ENCODE measurements around the gene ATXN7L1. TPM values are rescaled to one million over a fixed set of nuclear protein-coding genes. Genes with fewer than 3 reads are reported as not detected.

The ATXN7L1 gene
- total and polyA plus RNA-seq, 2 of the 4 experiments (the other 2 are of a cell fraction), result 3.5 to 4.3 TPM

DNA sequence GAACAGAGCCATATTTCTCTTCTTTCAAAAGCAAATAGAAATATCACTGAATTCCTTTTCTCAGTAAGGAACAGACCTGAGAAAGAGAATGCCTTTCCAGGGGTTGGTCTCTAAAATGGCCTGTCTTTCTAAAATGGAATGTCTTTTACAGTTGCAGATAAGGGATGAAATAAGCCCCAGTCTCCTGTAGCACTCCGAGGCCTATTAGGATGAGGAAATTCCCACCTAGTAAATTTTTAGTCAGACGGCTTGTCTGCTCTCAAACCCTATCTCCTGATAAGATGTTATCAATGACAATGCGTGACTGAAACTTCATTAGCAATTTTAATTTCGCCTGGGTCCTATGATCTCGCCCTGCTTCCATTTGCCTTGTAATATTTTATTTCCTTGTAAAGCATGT is 292.2 kb downstream of the ATXN7L1 start:
- Histone ChIP-seq H4K20me1 (ENCODE audit: insufficient read depth, low read length) (no peaks in the 10 kb centered on the region), H3K9me3 (ENCODE audit: control insufficient read depth, insufficient read depth, low read length) (peaks cover 2% of the 10 kb centered on the region), H3K36me3 (ENCODE audit: control insufficient read depth, insufficient read depth, low read length) (no peaks in the 10 kb centered on the region), H2BK15ac (ENCODE audit: low read depth, low read length) (no peak overlapping the region), H3K4me2 (ENCODE audit: low read depth, low read length) (no peak overlapping the region), H3K4ac (ENCODE audit: low read depth, low read length) (no peak overlapping the region), H4K8ac (ENCODE audit: low read depth in 2 of 2, low read length in 2 of 2) (no peak overlapping the region), H4K5ac (ENCODE audit: low read depth, low read length) (no peak overlapping the region), H3K79me1 (ENCODE audit: low read depth in 1 of 2, low read length in 2 of 2) (no peaks in the 10 kb centered on the region), H2BK120ac (ENCODE audit: low read depth, low read length) (no peak overlapping the region), H2AK9ac (replicated peaks; ENCODE audit: low read depth, low read length, poor library complexity) (no peak overlapping the region), H2BK20ac (ENCODE audit: low read depth, low read length) (no peak overlapping the region), H3K18ac (ENCODE audit: low read depth, low read length) (no peak overlapping the region), H3K27me3 (ENCODE audit: control insufficient read depth, insufficient read depth, low read length) (no peaks in the 10 kb centered on the region), H2AFZ (replicated peaks; ENCODE audit: low read length, poor library complexity) (no peak overlapping the region), H3K23ac (ENCODE audit: low read depth, low read length) (no peak overlapping the region), H3K56ac (ENCODE audit: extremely low read depth, insufficient read depth, low read length) (no peak overlapping the region), H3K4me1 (ENCODE audit: control insufficient read depth, insufficient read depth, low read length) (no peaks in the 10 kb centered on the region), H3K4me3 (ENCODE audit: insufficient read depth, low read depth, low read length) (no peak overlapping the region), H4K91ac (ENCODE audit: insufficient read depth, low read depth, low read length) (no peak overlapping the region), H3K27ac (ENCODE audit: insufficient read depth, low read length) (no peak overlapping the region), H2AK5ac (ENCODE audit: low read depth, low read length) (no peak overlapping the region), H3K14ac (replicated peaks; ENCODE audit: low read depth, low read length) (no peak overlapping the region), H3K9me1 (ENCODE audit: insufficient read depth, low read length) (no peaks in the 10 kb centered on the region), H2BK5ac (ENCODE audit: low read depth, low read length, poor library complexity, severe bottlenecking) (no peak overlapping the region), H3K9ac (ENCODE audit: low read depth, low read length) (no peak overlapping the region)
- BruUV-seq (replicated peaks), result no TSS peak
- 60% methylated on average over 1 of the region's 5 CpGs; no CpG with 5 or more reads in 1 of the 2 experiments for WGBS, 2 experiments (ENCODE audit: extremely low coverage in 2 of 2, insufficient read length in 1 of 2)
- TF ChIP-seq USF2 (IDR thresholded peaks at IDR 0.05; ENCODE audit: low read depth, low read length) (no peak), POLR2A (IDR thresholded peaks at IDR 0.05; ENCODE audit: low read depth, low read length) (no peak), RAD21 (IDR thresholded peaks at IDR 0.05; ENCODE audit: low read length) (no peak), NFE2L2 (IDR thresholded peaks at IDR 0.05; ENCODE audit: low read depth, low read length) (no peak), RFX5 (IDR thresholded peaks at IDR 0.05; ENCODE audit: low read depth, low read length) (no peak), FOS (IDR thresholded peaks at IDR 0.05; ENCODE audit: low read depth, low read length) (no peak), CEBPB (IDR thresholded peaks at IDR 0.05; ENCODE audit: low read depth, low read length) (no peak), MAFK (IDR thresholded peaks at IDR 0.05; ENCODE audit: low read depth, low read length) (no peak), MXI1 (IDR thresholded peaks at IDR 0.05; ENCODE audit: borderline replicate concordance, low read depth, low read length) (no peak), ELK1 (IDR thresholded peaks at IDR 0.05; ENCODE audit: borderline replicate concordance, low read depth, low read length) (no peak), SMC3 (IDR thresholded peaks at IDR 0.05; ENCODE audit: low read depth, low read length) (no peak), MAZ (IDR thresholded peaks at IDR 0.05; ENCODE audit: borderline replicate concordance, low read depth, low read length) (no peak), RCOR1 (IDR thresholded peaks at IDR 0.05; ENCODE audit: insufficient replicate concordance, low read length) (no peak), BHLHE40 (IDR thresholded peaks at IDR 0.05; ENCODE audit: low read depth, low read length) (no peak), CHD1 (IDR thresholded peaks at IDR 0.05; ENCODE audit: low read depth, low read length) (no peak)
- TF ChIP-seq, protein P1, sequence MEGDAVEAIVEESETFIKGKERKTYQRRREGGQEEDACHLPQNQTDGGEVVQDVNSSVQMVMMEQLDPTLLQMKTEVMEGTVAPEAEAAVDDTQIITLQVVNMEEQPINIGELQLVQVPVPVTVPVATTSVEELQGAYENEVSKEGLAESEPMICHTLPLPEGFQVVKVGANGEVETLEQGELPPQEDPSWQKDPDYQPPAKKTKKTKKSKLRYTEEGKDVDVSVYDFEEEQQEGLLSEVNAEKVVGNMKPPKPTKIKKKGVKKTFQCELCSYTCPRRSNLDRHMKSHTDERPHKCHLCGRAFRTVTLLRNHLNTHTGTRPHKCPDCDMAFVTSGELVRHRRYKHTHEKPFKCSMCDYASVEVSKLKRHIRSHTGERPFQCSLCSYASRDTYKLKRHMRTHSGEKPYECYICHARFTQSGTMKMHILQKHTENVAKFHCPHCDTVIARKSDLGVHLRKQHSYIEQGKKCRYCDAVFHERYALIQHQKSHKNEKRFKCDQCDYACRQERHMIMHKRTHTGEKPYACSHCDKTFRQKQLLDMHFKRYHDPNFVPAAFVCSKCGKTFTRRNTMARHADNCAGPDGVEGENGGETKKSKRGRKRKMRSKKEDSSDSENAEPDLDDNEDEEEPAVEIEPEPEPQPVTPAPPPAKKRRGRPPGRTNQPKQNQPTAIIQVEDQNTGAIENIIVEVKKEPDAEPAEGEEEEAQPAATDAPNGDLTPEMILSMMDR (conservative IDR thresholded peaks at IDR 0.05; ENCODE audit: low read depth, low read length), result no peak
- CTCF ChIA-PET, result no interaction called here
- dilution Hi-C loops (cut with HindIII; ENCODE audit: low sequenced_read_pairs, unreplicated experiment) (no loop called here), intact Hi-C loops (cut with micrococcal nuclease) (loop anchor here (10.0 kb wide), 1 partner anchor 461 kb away; no protein-coding TSS in a partner anchor), in situ Hi-C loops (cut with MboI; ENCODE audit: low sequenced_read_pairs) (no loop called here)
- DNase-seq (no peak), ATAC-seq (ENCODE audit: low read depth) (no peak)
- POLR2A ChIA-PET (ENCODE audit: unreplicated experiment), result no interaction called here

Measured in IMR-90 (cell line).